ACHN (cell line): ENCODE measurements around the gene IPO7.
A peak's percentile ranks its signal among the peaks of the same experiment; 100 is the strongest.
"Not testable (repeated sequence)": the region's sequence is repeated elsewhere in the genome, so short reads cannot be mapped to it uniquely, and the experiment has no call there.

Source experiments
- DNase-seq: peaks from one replicate; pipeline ENCODE4 v3.0.0-alpha.2; 2015
- in situ Hi-C: cut with HindIII; loops from 2 replicates; pipeline ENCODE4 v1.10.0; 2017; ENCODE audit warnings: low sequenced_read_pairs, low pct_ligation_motif_present, low pct_unique_long_range_greater_than_20kb

IPO7 gene

GRCh38 chr11:9384535-9385326, at the start of gene IPO7:
Gene IPO7 (plus strand): TSS chr11:9384652. CDS start chr11:9384764, 112 bp downstream.
- peak; percentile 89 for DNase-seq
- in situ Hi-C loops: no loop called here

- in situ Hi-C loops: no loop called here
- no peak for DNase-seq
These were observed 42.7 kb upstream of the IPO7 start for GRCh38 chr11:9341638-9342178.

GRCh38 chr11:9344061-9344680, 40.3 kb upstream of the IPO7 start:
- DNase-seq: no peak
- in situ Hi-C loops: no loop called here

- no peak for DNase-seq
- in situ Hi-C loops: no loop called here
These were observed 37.4 kb upstream of the IPO7 start for GRCh38 chr11:9347100-9347499.

- DNase-seq, in situ Hi-C loops: not testable (repeated sequence)
These were observed 36.7 kb upstream of the IPO7 start for GRCh38 chr11:9347779-9348178.

- in situ Hi-C loops: no loop called here
- DNase-seq: no peak
These were observed 33.1 kb upstream of the IPO7 start for GRCh38 chr11:9351321-9351881.

GRCh38 chr11:9357041-9357440, 27.4 kb upstream of the IPO7 start:
- DNase-seq: no peak
- in situ Hi-C loops: no loop called here

GRCh38 chr11:9360862-9361622, 23.4 kb upstream of the IPO7 start:
- DNase-seq, in situ Hi-C loops: not testable (repeated sequence)

GRCh38 chr11:9362393-9362863, 22.0 kb upstream of the IPO7 start:
- in situ Hi-C loops: no loop called here
- no peak for DNase-seq

- in situ Hi-C loops: no loop called here
- DNase-seq: peak; percentile 95
These were observed 20.2 kb upstream of the IPO7 start for GRCh38 chr11:9363954-9364912.

GRCh38 chr11:9367551-9367950, 16.9 kb upstream of the IPO7 start:
- no peak for DNase-seq
- in situ Hi-C loops: no loop called here

GRCh38 chr11:9377036-9377435, 7.4 kb upstream of the IPO7 start:
- DNase-seq: no peak
- in situ Hi-C loops: no loop called here

GRCh38 chr11:9379041-9379440, 5.4 kb upstream of the IPO7 start:
- in situ Hi-C loops: no loop called here
- DNase-seq: no peak

GRCh38 chr11:9380773-9381172, 3.7 kb upstream of the IPO7 start:
- no peak for DNase-seq
- in situ Hi-C loops: no loop called here

GRCh38 chr11:9385327-9385899, 961 bp downstream of the IPO7 start:
- no peak for DNase-seq

GRCh38 chr11:9386086-9386485, 1.6 kb downstream of the IPO7 start:
- in situ Hi-C loops: no loop called here
- DNase-seq: no peak

More at GRCh38 chr11:9385327-9385899, 961 bp downstream of the IPO7 start:
- in situ Hi-C loops: no loop called here

GRCh38 chr11:9386901-9387300, 2.4 kb downstream of the IPO7 start:
- DNase-seq: no peak
- in situ Hi-C loops: no loop called here
